Loucy (cell line): ENCODE results near the gene TUT1.

Source experiments
- EZH2phosphoT487 ChIP-seq: fragments of 200-600 bp; IDR thresholded peaks from 2 replicates; pipeline ENCODE4 v1.6.1; 2018; ENCODE audit warnings: antibody characterized with exemption, mild to moderate bottlenecking, moderate library complexity, borderline replicate concordance
- TF ChIP-seq, protein P1 (sequence below): fragments of 200-600 bp; sonication (generic); conservative IDR thresholded peaks from 2 replicates; pipeline ENCODE4 v1.5.1; 2014; ENCODE audit warnings: mild to moderate bottlenecking, antibody characterized with exemption, low read length

DNA sequence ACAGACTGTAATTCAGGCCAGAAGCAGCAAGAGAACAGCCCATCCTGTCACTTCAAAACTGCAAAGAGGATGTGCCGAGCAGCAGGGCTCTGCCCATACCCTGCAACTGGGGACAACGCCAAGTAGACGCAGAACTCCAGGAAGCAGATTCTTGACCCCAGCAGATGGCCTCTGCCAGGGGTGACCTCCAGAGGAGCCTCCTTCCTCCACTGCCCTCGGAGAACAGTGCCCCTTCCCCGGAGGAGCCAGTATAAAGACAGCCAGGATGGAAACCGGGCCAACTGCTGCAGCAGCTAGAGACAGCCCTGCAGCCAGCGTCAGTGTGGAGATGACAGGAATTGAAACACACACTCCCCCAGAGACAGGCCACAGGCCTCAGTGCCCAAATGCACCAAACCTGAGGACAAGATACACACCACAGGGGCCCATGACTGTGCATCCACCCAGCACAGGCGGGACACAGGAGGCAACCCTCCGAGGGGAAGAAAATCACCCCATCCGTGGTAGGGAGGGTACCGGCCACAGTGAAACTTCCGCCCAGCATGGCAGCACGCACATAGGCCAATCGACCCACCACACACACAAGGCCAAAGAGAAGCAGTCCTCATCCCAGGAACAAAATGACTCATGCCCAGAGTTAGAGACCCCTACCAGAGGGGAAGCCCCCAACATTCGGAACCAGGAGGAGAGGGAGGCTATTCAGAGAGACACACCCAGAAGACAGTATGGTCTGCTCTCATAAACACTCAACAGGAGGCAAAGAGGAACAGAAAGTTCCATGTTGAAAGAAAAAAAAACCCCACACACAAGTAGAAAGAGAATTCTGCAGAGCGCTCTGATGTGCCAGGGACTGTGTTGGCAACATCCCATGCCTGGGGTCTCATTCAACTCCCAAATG is 50.3 kb downstream of the TUT1 start:
- TF ChIP-seq, protein P1, sequence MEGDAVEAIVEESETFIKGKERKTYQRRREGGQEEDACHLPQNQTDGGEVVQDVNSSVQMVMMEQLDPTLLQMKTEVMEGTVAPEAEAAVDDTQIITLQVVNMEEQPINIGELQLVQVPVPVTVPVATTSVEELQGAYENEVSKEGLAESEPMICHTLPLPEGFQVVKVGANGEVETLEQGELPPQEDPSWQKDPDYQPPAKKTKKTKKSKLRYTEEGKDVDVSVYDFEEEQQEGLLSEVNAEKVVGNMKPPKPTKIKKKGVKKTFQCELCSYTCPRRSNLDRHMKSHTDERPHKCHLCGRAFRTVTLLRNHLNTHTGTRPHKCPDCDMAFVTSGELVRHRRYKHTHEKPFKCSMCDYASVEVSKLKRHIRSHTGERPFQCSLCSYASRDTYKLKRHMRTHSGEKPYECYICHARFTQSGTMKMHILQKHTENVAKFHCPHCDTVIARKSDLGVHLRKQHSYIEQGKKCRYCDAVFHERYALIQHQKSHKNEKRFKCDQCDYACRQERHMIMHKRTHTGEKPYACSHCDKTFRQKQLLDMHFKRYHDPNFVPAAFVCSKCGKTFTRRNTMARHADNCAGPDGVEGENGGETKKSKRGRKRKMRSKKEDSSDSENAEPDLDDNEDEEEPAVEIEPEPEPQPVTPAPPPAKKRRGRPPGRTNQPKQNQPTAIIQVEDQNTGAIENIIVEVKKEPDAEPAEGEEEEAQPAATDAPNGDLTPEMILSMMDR: no peak
- TF ChIP-seq EZH2phosphoT487: no peak
